NCI-H345 treated with DMSO at 0.1 percent for 48 hours (cell line): ENCODE data around the gene POGK.
"Not testable (repeated sequence)": the region's sequence is repeated elsewhere in the genome, so short reads cannot be mapped to it uniquely, and the experiment has no call there.

Experiments used
- DNase-seq: peaks from one replicate; lab custom pipeline; 2025; ENCODE audit not compliant: unreplicated experiment; lab: John Stamatoyannopoulos, UW

The POGK gene, protein sequence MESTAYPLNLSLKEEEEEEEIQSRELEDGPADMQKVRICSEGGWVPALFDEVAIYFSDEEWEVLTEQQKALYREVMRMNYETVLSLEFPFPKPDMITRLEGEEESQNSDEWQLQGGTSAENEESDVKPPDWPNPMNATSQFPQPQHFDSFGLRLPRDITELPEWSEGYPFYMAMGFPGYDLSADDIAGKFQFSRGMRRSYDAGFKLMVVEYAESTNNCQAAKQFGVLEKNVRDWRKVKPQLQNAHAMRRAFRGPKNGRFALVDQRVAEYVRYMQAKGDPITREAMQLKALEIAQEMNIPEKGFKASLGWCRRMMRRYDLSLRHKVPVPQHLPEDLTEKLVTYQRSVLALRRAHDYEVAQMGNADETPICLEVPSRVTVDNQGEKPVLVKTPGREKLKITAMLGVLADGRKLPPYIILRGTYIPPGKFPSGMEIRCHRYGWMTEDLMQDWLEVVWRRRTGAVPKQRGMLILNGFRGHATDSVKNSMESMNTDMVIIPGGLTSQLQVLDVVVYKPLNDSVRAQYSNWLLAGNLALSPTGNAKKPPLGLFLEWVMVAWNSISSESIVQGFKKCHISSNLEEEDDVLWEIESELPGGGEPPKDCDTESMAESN

DNA sequence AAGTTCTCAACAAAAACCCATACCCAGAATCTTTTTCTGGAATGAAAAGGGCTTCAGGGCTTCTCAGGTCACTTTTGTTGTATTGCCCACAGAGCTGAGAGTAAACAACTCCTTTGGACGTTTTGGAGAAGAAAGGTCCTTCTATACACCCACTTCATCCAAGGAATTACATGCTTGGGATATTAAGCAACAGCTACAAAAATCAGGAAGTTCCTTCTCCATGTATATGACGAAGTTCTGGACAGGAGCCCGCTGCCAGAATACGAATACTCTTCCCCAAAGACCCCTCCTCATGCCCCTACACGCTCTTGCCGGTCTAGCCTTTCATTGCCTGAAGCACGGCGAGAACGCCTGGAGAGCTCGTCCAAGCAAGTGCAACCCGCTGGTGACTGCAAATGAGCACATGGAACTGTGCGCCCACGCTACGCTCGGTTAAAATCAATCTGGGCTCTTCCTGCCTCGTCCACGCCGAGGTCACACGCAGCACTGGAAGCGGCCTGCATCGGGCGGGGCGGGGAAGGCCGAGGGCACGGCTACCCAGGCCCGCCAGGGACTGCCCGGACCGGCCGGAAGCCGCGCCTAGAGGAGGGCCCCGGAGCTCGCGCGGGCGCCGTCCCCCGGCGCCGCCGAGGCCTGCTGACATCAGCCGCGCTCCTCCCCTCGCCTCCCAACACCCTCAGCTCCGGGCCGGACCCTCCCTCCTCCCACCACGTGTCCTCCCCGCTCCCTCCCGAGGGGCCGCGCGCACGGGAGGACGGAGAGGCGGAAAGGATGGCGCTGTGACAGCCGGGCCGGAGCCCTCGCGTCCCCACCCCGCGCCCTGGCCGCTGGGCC, at the start of gene POGK:
Gene POGK (plus strand): TSS at position 710 of the 834 bp plus-strand sequence. CDS start 1,482 bp downstream, outside the sequence.
- peak; percentile 80 for DNase-seq

DNA sequence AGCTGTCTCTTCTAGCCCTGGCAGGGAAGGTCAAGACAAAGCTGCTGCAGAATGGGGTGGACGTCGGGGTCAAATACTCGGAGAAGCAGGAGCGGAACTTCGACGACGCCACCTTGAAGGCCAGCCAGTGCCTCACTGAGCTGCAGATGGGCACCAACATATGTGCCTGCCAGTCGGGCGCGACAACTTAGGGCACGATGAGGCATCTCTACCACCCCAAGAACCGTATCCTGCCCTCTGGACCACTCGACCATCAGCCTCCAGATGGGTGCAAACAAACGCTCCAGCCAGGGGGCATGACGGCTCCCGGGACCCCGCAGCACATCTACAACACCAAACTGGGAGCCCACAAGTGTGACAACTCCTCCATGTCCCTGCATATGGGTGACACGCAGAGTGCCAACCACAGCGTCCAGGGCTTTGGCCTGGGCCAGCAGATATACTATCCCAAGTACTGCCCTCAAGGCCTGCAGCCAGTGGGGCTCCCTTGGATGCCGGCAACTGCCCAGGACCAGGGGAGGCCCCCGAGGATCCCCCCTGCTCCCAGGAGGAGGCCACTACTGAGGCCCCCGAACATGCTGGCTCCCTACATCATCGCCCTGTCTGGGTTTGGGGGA, 42.5 kb upstream of the POGK start:
- no peak for DNase-seq

DNA sequence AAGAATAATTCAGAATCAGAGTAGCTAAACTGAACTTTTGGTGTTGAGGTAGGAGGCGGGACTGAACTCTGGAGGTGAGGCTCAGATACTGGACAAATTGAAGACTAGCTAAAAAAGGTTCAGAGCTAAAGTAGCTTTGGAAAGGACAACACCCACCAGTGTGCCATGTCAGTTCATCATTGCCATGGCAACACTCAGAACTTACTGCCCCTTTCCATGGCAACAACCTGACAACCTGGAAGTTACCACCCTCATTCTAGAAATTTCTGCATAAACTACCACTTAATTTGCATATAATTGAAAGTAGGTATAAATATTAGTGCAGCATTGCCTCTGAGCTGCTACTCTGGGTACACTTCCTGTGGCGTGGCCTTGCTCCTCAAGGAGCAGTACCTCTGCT, 30.3 kb upstream of the POGK start:
- no peak for DNase-seq

DNA sequence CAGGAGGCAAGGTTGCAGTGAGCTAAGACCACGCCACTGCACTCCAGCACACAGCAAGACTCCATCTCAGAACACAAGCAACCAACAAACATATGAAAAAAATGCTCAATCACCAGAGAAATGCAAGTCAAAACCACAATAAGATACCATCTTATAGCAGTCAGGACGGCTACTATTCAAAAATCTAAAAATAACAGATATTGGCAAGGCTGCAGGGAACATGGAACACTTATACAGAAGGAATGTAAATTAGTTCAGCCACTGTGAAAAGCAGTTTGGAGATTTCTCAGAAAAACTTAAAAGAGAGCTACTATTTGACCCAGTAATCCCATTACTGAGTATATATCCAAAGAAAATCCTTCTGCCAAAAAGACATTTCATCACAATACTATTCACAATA, 27.6 kb upstream of the POGK start:
- no peak for DNase-seq

DNA sequence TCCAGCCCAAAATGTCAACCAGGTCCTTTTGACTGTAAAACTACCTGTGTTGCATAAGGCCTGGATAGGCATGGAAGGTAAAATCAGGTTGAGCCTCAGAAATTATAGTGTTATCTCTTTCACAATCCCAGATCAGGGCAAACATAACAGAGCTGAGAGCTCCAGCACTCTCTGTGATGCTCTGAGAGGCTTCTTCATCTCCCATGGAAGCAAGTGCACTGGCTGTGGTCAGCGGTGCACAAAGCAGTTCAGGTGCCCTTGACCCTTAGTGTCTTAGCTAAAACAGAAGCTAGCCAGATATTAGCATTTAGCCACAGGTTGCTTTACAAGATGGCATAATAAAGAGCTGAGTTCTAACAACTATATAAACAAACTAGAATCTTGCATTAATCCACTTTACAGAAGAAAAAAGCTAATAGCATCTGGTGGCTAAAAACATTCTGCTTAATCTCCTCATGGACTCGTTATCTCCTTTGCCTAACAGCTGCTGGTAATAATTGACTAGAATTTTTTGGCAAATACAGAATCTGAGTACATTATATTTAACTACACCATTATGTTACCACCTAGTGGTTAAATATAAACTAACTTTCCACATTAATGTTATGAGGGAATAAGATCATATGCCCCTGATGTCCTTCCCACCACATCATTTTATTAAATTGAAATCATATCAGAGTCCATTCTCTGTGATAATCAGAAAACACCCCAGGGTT, 25.6 kb upstream of the POGK start:
- no peak for DNase-seq

DNA sequence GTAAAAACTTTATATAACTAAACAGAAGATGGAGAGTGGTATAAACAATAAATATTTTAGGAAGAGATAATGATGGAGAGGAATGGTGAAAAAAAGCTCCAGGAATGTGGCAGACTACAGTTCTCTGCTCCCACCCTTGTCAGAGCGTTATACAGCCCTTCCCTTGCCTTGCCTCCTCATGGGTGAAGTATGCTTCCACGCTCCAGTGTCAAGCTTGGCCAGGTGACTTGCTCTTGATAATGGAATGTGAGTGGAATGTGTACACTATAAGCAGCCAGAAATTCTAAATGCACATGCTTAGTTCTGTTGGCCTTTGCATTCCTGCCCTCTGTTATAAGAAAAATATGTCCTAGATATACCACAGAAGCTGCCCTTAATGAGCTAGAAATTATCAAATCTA, 24.7 kb upstream of the POGK start:
- no peak for DNase-seq

DNA sequence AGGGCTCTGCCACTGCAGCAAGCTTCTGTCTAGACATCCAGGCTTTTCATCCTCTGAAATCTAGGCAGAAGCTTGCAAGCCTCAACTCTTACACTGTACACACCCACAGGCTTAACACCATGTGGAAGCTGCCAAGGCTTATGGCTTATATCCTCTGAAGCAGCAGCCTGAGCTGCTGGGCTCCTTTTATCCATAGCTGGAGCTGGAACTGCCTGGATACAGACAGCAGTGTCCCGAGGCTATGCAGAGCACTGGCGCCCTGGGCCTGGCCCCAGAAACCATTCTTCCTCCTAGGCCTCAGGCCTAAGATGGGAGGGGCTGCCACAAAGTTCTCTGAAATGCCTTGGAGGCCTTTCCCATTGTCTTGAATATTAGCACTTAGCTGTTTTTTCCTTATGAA, 19.3 kb upstream of the POGK start:
- no peak for DNase-seq

DNA sequence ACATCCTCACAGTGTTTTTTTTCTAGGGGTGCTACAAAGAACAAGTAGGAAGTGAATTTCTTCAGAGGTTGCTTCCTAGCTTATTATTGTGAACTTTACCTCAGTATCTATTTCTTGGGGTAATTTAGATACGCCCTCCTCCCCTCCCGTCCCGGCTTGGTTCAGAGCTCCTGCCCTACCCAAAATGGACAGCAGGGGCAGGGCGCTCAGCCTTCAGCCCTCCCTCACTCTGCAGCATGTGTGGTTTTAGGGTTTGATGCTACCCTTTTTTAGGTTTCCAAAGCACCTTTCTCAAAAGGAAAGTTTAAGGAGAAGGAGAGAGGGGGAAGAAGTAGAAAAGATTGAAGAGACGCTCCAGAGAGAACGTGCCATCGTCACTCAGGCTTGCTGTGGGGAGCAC, 16.9 kb upstream of the POGK start:
- DNase-seq, result no peak

DNA sequence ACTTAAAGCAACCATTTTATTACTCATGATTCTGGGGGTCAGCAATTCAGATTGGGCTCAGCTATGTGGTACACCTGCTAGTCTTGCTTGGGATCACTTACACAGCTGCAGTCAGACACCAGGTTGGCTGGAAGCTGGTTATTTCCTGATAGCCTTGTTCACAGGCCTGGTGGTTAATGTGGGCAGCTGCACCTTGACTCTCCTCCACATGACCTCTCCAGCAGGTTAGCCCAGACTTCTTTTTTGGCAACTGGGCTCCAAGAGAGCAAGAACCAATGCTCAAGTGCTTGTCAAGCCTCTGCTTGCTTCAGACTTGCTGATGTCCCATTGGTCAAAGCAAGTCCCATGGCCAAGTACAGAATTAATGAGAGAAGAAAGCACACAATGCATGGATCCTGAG, 11.8 kb upstream of the POGK start:
- no peak for DNase-seq

DNA sequence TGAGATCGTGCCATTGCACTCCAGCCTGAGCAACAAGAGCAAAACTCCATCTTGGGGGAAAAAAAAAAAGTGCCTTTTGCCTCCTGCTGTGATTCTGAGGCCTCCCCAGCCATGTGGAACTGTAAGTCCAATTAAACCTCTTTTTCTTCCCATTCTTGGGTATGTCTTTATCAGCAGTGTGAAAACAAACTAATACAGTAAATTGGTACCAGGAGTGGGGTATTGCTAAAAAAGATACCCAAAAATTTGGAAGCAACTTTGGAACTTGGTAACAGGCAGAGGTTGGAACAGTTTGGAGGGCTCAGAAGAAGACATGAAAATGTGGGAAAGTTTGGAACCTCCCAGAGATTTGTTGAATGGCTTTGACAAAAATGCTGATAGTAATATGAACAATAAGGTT, 9.5 kb upstream of the POGK start:
- not testable (repeated sequence) for DNase-seq

DNA sequence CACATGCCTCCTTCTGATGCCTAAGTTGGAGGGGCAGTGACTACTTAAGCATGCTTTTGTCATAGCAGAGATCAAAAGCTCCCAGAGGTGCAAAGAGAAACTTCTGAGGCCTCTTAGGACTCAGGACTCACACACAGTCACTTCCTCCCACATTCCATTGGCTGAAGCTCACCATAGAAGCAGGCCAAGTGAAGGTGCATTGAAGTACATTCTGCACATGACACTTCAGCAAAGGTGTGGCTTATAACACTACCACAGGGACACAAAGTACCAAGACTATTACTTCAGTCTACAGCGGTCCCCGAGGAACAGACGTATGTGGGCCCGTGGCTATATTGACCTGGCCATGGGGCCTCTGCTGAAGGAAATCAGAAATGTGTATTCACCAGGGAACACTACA, 2.5 kb upstream of the POGK start:
- DNase-seq, result no peak

DNA sequence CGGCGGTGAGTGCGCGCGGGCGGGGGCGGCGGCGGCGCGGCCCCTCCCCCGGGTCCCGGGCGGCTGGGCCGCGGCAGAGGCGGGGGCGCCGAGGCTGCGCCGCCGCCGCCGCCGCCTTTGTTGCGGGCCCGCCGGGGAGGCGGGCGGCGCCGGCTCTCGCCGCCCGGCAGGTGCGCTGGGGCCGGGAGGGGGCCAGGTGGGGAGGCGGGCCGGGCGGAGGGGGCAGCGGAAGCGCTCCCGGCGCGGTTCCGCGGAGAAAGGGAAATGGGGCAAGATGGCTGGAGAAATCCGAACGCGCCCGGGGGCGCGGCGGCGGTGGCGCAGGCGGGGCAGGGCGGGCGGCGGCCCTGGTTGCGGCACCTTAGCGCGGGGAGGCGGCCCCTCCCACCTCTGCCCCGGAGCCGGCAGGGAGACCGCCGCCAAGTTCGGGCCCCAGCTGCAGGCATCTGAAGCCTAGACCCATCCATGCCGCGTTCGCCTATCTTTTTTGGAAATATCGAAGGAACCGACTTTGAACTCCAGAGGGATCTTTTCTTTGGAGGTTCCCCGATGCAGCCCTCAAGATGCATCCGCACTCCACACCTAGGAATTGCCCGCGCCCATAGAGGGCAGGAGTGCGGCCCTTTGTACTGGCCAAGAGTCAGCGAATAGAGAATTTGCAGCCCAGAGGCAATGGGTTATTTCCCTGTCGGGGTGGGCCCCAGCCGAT, 479 bp downstream of the POGK start:
- DNase-seq, result peak; percentile 33

DNA sequence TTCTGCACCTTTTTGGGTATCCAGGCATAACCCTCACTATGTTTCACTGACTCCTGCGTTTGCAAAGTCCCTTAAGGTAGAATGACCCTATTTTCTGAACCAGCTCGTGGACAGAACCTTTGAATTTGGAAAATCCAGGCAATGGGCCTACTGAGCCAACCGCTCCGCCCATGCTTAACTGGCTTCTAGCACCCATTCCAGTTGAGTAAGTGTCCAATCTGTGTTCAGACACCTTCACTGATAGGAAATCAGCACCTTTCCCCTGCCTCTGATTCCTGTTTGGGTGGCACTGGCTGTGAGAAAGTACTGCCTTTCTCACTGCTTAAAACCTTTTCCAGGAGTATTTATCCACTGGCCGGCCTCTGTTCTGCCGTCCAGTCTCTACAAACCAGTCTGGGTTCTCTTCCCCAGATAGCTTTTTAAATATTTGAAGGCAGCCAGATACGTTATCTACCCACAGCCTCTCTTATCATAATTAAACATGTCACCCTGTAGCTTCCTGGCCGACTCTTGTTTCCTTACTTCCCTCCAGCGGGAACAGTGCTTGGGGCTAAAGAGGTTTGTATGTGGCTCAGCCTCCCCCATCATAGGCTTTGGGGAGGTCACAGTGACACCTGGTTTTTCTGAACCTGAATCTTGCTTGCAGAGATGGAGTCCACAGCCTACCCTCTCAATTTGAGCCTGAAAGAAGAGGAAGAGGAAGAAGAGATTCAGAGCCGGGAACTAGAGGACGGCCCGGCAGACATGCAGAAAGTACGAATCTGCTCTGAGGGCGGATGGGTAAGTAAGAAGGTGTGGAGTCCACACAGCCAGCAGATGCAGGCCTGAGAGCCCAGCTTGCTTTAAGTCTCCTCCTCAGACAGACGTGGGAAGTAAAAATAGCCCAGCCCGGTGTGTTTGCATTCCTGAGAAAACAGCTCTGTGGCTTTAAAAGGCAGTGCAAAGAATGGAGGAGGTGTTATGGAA, 1.3 kb downstream of the POGK start:
- DNase-seq, result no peak

DNA sequence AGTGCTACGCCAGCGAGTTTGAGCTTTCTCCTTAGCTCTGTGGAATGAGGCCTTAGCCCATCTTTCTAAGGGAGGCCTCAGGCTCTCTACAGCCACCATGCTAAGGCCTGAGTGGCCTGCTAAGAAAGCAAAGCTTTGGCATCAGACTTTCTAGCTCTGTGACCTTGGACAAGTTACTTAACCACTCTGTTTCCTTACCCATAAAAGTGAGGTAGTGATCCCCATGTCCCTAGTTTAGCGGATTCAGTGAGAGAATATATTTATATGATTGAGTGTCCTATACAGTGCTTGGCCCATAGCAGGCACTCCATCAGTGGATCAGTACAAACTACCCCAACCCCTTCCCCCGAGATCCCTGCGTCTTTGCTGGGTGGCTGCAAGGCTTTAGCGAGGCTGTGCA, 4.0 kb downstream of the POGK start:
- no peak for DNase-seq

DNA sequence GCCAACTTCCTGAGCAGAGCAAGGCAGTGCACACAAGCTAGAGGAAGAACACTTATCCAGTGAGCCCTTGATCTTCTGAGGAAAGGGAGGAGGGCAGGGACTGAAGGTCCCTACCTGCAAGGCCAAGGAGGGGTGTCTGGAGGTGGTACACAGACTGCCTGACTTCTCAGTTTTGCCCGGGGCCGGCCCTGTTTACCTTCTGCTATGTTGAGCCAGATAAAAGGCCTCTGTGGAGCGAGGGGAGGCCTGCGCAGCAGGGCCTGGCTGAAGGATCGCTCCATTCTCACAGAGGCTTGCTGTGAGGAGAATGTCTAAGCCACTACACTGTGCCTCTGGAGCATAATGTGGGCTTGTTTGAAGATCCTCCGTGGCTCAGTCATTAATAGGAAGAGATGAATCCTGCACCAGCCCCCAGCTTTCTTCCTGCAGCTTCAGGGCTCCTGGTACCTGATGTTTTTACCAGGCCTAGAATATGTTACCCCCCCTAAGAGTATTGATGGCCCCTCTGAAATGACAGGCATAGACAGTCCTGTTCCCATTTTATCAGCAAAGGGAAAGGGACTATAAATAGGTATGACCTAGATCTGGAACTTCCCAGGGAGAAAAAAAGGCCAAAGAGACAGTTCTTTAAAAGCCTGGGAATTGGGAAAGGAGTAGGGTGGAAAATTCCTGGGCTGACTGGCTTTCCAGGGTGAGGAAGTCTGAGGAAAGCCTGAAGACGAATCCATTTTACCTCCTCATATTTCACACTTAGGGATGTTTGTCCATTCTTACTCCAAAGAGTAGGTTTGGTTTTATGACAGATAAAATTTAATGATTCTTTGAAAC, 4.7 kb downstream of the POGK start:
- no peak for DNase-seq

DNA sequence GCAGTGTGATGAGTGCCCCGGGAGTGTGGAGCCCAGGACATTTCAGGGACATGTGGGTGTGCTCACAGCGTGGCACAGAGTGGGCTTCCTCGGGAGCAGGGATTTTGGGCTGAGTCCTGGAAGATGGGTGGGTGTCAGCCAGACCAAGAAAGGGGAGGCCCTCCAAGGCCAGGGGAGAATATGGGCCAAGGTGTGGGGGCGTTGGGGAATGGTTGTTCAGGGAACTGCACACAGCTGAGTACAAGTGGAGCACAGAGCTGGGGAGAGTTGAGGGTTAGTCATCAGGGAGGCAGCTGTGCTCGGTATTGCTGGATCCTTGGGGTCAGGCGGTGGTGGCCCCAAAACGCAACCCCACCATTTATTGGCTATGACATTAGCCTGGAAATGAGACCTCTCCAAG, 5.5 kb downstream of the POGK start:
- no peak for DNase-seq

DNA sequence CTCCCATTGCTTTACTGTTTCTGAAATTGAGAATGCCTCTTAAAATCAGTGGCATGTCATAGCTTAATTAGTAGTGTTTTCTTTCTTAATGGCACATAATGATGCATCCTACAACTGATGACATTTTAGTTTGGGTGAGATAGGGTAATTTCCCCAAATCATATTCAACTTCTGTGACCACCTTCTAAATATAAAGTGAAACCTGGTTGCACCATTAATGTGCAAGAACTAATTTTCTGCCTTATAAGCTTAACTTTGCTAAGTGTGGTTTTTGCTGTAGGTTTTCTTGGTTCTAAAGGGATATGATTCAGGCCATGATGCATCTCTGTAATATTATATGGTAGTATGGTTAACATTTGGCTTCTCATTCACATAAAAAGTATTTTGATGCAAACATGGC, 8.9 kb downstream of the POGK start:
- no peak for DNase-seq

DNA sequence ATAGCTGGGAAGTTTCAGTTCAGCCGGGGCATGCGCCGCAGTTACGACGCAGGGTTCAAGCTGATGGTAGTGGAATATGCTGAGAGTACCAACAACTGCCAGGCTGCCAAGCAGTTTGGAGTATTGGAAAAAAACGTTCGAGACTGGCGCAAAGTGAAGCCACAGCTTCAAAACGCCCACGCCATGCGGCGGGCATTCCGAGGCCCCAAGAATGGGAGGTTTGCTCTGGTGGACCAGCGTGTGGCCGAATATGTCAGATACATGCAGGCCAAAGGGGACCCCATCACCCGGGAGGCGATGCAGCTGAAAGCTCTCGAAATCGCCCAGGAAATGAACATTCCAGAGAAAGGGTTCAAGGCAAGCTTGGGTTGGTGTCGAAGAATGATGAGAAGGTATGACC, 9.9 kb downstream of the POGK start:
- DNase-seq, result no peak
